IMR-90 (cell line): ENCODE data around the gene BFAR. TPM values are rescaled to one million over a fixed set of nuclear protein-coding genes. Genes with fewer than 3 reads are reported as not detected.
A peak's percentile ranks its signal among the peaks of the same experiment; 100 is the strongest.

ENCODE experiments used
- ATAC-seq: fragments of 200-7000 bp; cut with Tn5 transposase; 2 replicates; pipeline ENCODE4 v1.9.1; 2020; ENCODE audit warnings: low read depth, mild to moderate bottlenecking, moderate library complexity
- BruUV-seq: library from RNA; stranded (reverse); fragments of 400-500 nt; replicated peaks from 2 replicates; lab custom pipeline; 2021; lab: Mats Ljungman, UMichigan
- CTCF ChIA-PET: fragments of 300-600 bp; formaldehyde crosslinking; extraction: SDS; loops from one replicate; lab custom pipeline; 2021; ENCODE audit warnings: antibody characterized with exemption; lab: Yijun Ruan, JAX
- POLR2A ChIA-PET: fragments of 300-600 bp; sonication (Branson Sonifier 250); formaldehyde crosslinking; loops from one replicate; lab custom pipeline; 2022; ENCODE audit warnings: antibody characterized with exemption; ENCODE audit not compliant: unreplicated experiment; lab: Charles Lee
- DNase-seq: peaks from one replicate; pipeline ENCODE4 v3.0.0; 2013
- H2AFZ ChIP-seq: replicated peaks from 2 replicates; pipeline ENCODE3; 2013; ENCODE audit warnings: low read length, mild to moderate bottlenecking; ENCODE audit not compliant: poor library complexity
- H2AK5ac ChIP-seq: 2 replicates; pipeline ENCODE4 v1.6.1; 2013; ENCODE audit warnings: low read depth, low read length, inconsistent platforms
- H2AK9ac ChIP-seq: replicated peaks from 2 replicates; pipeline ENCODE3; 2013; ENCODE audit warnings: mild to moderate bottlenecking, low read depth, low read length, moderate library complexity; ENCODE audit not compliant: poor library complexity
- H2BK120ac ChIP-seq: 2 replicates; pipeline ENCODE4 v1.6.1; 2013; ENCODE audit warnings: low read depth, low read length, inconsistent platforms
- H2BK15ac ChIP-seq: 3 replicates; pipeline ENCODE4 v1.6.1; 2013; ENCODE audit warnings: low read depth, low read length, inconsistent platforms
- H2BK20ac ChIP-seq: 2 replicates; pipeline ENCODE4 v1.6.1; 2013; ENCODE audit warnings: low read depth, mild to moderate bottlenecking, inconsistent platforms, low read length, moderate library complexity
- H2BK5ac ChIP-seq: 2 replicates; pipeline ENCODE4 v1.6.1; 2013; ENCODE audit warnings: mild to moderate bottlenecking, low read depth, low read length, inconsistent platforms; ENCODE audit not compliant: poor library complexity, severe bottlenecking
- H3K14ac ChIP-seq: replicated peaks from 2 replicates; pipeline ENCODE4 v1.6.1; 2013; ENCODE audit warnings: low read depth, low read length, inconsistent platforms
- H3K18ac ChIP-seq: 2 replicates; pipeline ENCODE4 v1.6.1; 2013; ENCODE audit warnings: low read depth, low read length, control low read depth
- H3K23ac ChIP-seq: 2 replicates; pipeline ENCODE4 v1.6.1; 2013; ENCODE audit warnings: low read depth, low read length, inconsistent platforms
- H3K27ac ChIP-seq: 2 replicates; pipeline ENCODE4 v1.5.1; 2013; ENCODE audit warnings: mild to moderate bottlenecking, control low read depth, low read length; ENCODE audit not compliant: insufficient read depth
- H3K27me3 ChIP-seq: 2 replicates; pipeline ENCODE4 v1.6.1; 2013; ENCODE audit warnings: low read length; ENCODE audit not compliant: control insufficient read depth, insufficient read depth
- H3K36me3 ChIP-seq: 2 replicates; pipeline ENCODE4 v1.6.1; 2013; ENCODE audit warnings: low read length, mixed read lengths; ENCODE audit not compliant: control insufficient read depth, insufficient read depth
- H3K4ac ChIP-seq: 2 replicates; pipeline ENCODE4 v1.6.1; 2013; ENCODE audit warnings: low read depth, low read length, inconsistent platforms
- H3K4me1 ChIP-seq: 2 replicates; pipeline ENCODE4 v1.6.1; 2013; ENCODE audit warnings: low read length, mixed read lengths; ENCODE audit not compliant: control insufficient read depth, insufficient read depth
- H3K4me2 ChIP-seq: 2 replicates; pipeline ENCODE4 v1.6.1; 2013; ENCODE audit warnings: low read depth, mild to moderate bottlenecking, control low read depth, low read length, moderate library complexity
- H3K4me3 ChIP-seq: 2 replicates; pipeline ENCODE4 v1.5.1; 2013; ENCODE audit warnings: low read depth, mild to moderate bottlenecking, control low read depth, low read length, moderate library complexity; ENCODE audit not compliant: insufficient read depth
- H3K56ac ChIP-seq: 2 replicates; pipeline ENCODE4 v1.6.1; 2013; ENCODE audit warnings: low read length, inconsistent platforms; ENCODE audit not compliant: insufficient read depth; ENCODE audit errors: extremely low read depth
- H3K79me1 ChIP-seq, 2 experiments: 2 replicates each; pipeline ENCODE4 v1.6.1; 2013; ENCODE audit warnings: low read length in 2 of 2, inconsistent platforms in 1 of 2, low read depth in 1 of 2
- H3K9ac ChIP-seq: 2 replicates; pipeline ENCODE4 v1.6.1; 2013; ENCODE audit warnings: low read depth, low read length, control low read depth
- H3K9me1 ChIP-seq: 2 replicates; pipeline ENCODE4 v1.6.1; 2013; ENCODE audit warnings: low read length, inconsistent platforms; ENCODE audit not compliant: insufficient read depth
- H3K9me3 ChIP-seq: 2 replicates; pipeline ENCODE4 v1.6.1; 2013; ENCODE audit warnings: low read length; ENCODE audit not compliant: control insufficient read depth, insufficient read depth
- H4K20me1 ChIP-seq: 2 replicates; pipeline ENCODE4 v1.6.1; 2013; ENCODE audit warnings: low read length, inconsistent platforms; ENCODE audit not compliant: insufficient read depth
- H4K5ac ChIP-seq: 2 replicates; pipeline ENCODE4 v1.6.1; 2013; ENCODE audit warnings: mild to moderate bottlenecking, low read depth, low read length, control low read depth
- H4K8ac ChIP-seq, 2 experiments: 2 replicates each; pipeline ENCODE4 v1.6.1; 2013; ENCODE audit warnings: low read depth in 2 of 2, low read length in 2 of 2, control low read depth in 1 of 2, inconsistent platforms in 1 of 2
- H4K91ac ChIP-seq: 2 replicates; pipeline ENCODE4 v1.6.1; 2013; ENCODE audit warnings: low read depth, low read length, inconsistent platforms; ENCODE audit not compliant: insufficient read depth
- FOS ChIP-seq: fragments of 150-350 bp; IDR thresholded peaks from 2 replicates; pipeline ENCODE4 v1.6.1; 2016; ENCODE audit warnings: low read depth, low read length
- MXI1 ChIP-seq: IDR thresholded peaks from 2 replicates; pipeline ENCODE4 v1.6.1; 2012; ENCODE audit warnings: low read depth, mild to moderate bottlenecking, low read length, moderate library complexity, borderline replicate concordance
- NFE2L2 ChIP-seq: fragments of 150-350 bp; IDR thresholded peaks from 2 replicates; pipeline ENCODE4 v1.6.1; 2016; ENCODE audit warnings: low read depth, mild to moderate bottlenecking, low read length
- POLR2A ChIP-seq: IDR thresholded peaks from 2 replicates; pipeline ENCODE4 v1.6.1; 2012; ENCODE audit warnings: mild to moderate bottlenecking, low read depth, low read length
- RCOR1 ChIP-seq: IDR thresholded peaks from 2 replicates; pipeline ENCODE4 v1.6.1; 2012; ENCODE audit warnings: mild to moderate bottlenecking, low read length, improper control_type of control experiment; ENCODE audit not compliant: insufficient replicate concordance
- RFX5 ChIP-seq: IDR thresholded peaks from 2 replicates; pipeline ENCODE4 v1.8.0; 2012; ENCODE audit warnings: low read depth, mild to moderate bottlenecking, low read length, moderate library complexity
- WGBS, 2 experiments: methylation state at CpG; one replicate each; pipeline versions ENCODE4 v1.1.5 to v1.1.7; 2013; ENCODE audit warnings: missing lambda C conversion rate in 2 of 2; ENCODE audit not compliant: insufficient read length in 1 of 2; ENCODE audit errors: extremely low coverage in 2 of 2; 5-methylcytosine and 5-hydroxymethylcytosine counted together
- dilution Hi-C: fragments of 300-500 bp; cut with HindIII; formaldehyde crosslinking; loops from one replicate; pipeline ENCODE4 v1.14.3; 2018; ENCODE audit warnings: low sequenced_read_pairs; ENCODE audit not compliant: unreplicated experiment
- in situ Hi-C: fragments of 300-500 bp; cut with MboI; formaldehyde crosslinking; loops from 3 replicates; pipeline ENCODE4 v1.14.3; 2019; ENCODE audit warnings: low sequenced_read_pairs, inconsistent platforms, mixed read lengths
- intact Hi-C: fragments of 100-400 bp; cut with micrococcal nuclease; formaldehyde crosslinking; loops from 2 replicates; pipeline ENCODE4 v1.10.0; 2022
- polyA plus RNA-seq, 3 experiments: library from polyadenylated mRNA; depleted of rRNA; stranded (reverse); fragments of >200 nt; gene quantifications; 2 replicates each; pipeline ENCODE4 v1.2.3, GENCODE V29; 2012; ENCODE audit warnings: low replicate concordance in 1 of 3
- total RNA-seq: library from RNA; depleted of rRNA; stranded (reverse); fragments of >200 nt; gene quantifications from 2 replicates; pipeline ENCODE4 v1.2.3, GENCODE V29; 2012

Gene BFAR
- total and polyA plus RNA-seq, 2 of the 4 experiments (the other 2 are of a cell fraction) = 46.6 to 56.5 TPM

DNA sequence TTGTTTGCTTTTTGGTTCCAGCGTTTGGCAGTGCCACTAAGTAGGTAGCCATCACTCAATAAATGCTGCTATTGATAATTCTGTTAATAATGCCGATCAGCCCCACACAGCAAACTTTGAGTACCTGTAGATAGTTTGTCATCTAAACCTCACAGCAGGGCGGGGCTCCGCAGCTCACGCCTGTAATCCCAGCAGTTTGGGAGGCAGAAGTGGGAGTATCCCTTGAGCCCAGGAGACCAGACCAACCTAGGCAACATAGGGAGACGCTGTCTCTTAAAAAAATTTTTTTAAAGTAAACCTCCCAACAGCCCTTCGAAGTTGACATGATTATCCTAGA, 1.6 kb downstream of the BFAR start:
- Histone ChIP-seq H3K14ac (no peak overlapping the region), H3K18ac (no peak overlapping the region), H4K20me1 (peaks cover 43% of the 10 kb centered on the region), H2AFZ (no peak overlapping the region), H3K79me1 (peaks cover 12 to 51% of the 10 kb centered on the region in 2 experiments), H3K9me1 (no peaks in the 10 kb centered on the region; the same call in 1 of the 2 replicates), H3K9ac (no peak overlapping the region), H3K9me3 (no peaks in the 10 kb centered on the region), H2AK5ac (no peak overlapping the region), H2AK9ac (no peak overlapping the region), H3K4me1 (peaks cover 4% of the 10 kb centered on the region), H2BK5ac (no peak overlapping the region), H3K27me3 (no peaks in the 10 kb centered on the region), H4K5ac (no peak overlapping the region), H4K8ac (no peak overlapping the region), H4K91ac (no peak overlapping the region), H3K56ac (no peak overlapping the region), H2BK20ac (no peak overlapping the region), H3K36me3 (peaks cover 7% of the 10 kb centered on the region), H3K4me2 (peak overlapping the region; percentile 95), H3K4ac (no peak overlapping the region), H3K4me3 (no peak overlapping the region), H3K23ac (no peak overlapping the region), H2BK120ac (no peak overlapping the region), H2BK15ac (no peak overlapping the region), H3K27ac (no peak overlapping the region)
- TF ChIP-seq FOS (no peak), RCOR1 (no peak), POLR2A (no peak), NFE2L2 (no peak), RFX5 (no peak), MXI1 (no peak)
- POLR2A ChIA-PET = no interaction called here
- BruUV-seq = no TSS peak
- DNase-seq (no peak), ATAC-seq (no peak)
- in situ Hi-C loops = loop anchor here (25.0 kb wide), 1 partner anchor 328 kb away; no protein-coding TSS in a partner anchor
- no CpG with 5 or more reads among the region's 7 CpGs for WGBS, 2 experiments
- intact Hi-C loops = no loop called here
- dilution Hi-C loops = no loop called here
- CTCF ChIA-PET = interaction anchor here (1.0 kb wide), 1 partner anchor 75 kb away, joined by 3 read pairs; no protein-coding TSS in a partner anchor
